ENCODE data around the gene RGS12.
A peak's percentile ranks its signal among the peaks of the same experiment; 100 is the strongest.

RGS12 gene

GRCh38 chr4:3318561-3319021 is 25.8 kb downstream of the RGS12 start:
- Histone ChIP-seq H3K27ac (ENCODE audit: low read length) (no peak overlapping the region), H4K20me1 (ENCODE audit: insufficient read depth, low read length) (no peaks in the 10 kb centered on the region), H3K36me3 (replicated peaks; ENCODE audit: low read depth, low read length) (no peaks in the 10 kb centered on the region), H3K4me2 (ENCODE audit: low read length) (no peak overlapping the region), H3K79me2 (ENCODE audit: low read length) (no peaks in the 10 kb centered on the region), H3K4me3 (ENCODE audit: low read length) (no peak overlapping the region), H3K9ac (ENCODE audit: low read length) (no peak overlapping the region), H3K27me3 (ENCODE audit: low read depth, low read length) (no peaks in the 10 kb centered on the region), H2AFZ (ENCODE audit: low read depth, low read length) (no peak overlapping the region), H3K9me3 (ENCODE audit: insufficient read depth, low read length) (no peaks in the 10 kb centered on the region), H3K4me1 (ENCODE audit: low read length) (no peaks in the 10 kb centered on the region)
- no peak for TF ChIP-seq EZH2phosphoT487 (IDR thresholded peaks at IDR 0.05; ENCODE audit: low read depth)
- TF ChIP-seq CTCF (IDR thresholded peaks at IDR 0.05; ENCODE audit: low read depth, low read length), result peak; percentile 31

- Histone ChIP-seq H3K4me3 (ENCODE audit: low read length) (no peak overlapping the region), H3K4me1 (ENCODE audit: low read length) (no peaks in the 10 kb centered on the region; the same call in 1 of the 2 replicates), H3K27me3 (ENCODE audit: low read depth, low read length) (no peaks in the 10 kb centered on the region), H3K4me2 (ENCODE audit: low read length) (no peak overlapping the region), H3K36me3 (replicated peaks; ENCODE audit: low read depth, low read length) (no peaks in the 10 kb centered on the region), H3K79me2 (ENCODE audit: low read length) (no peaks in the 10 kb centered on the region), H3K9ac (ENCODE audit: low read length) (no peak overlapping the region), H2AFZ (ENCODE audit: low read depth, low read length) (no peak overlapping the region), H3K27ac (ENCODE audit: low read length) (no peak overlapping the region), H3K9me3 (ENCODE audit: insufficient read depth, low read length) (no peaks in the 10 kb centered on the region), H4K20me1 (ENCODE audit: insufficient read depth, low read length) (no peaks in the 10 kb centered on the region)
- TF ChIP-seq EZH2phosphoT487 (IDR thresholded peaks at IDR 0.05; ENCODE audit: low read depth) (no peak), CTCF (IDR thresholded peaks at IDR 0.05; ENCODE audit: low read depth, low read length) (no peak)
Observed at GRCh38 chr4:3320361-3321023, 27.7 kb downstream of the RGS12 start.

GRCh38 chr4:3321295-3321889 is 28.6 kb downstream of the RGS12 start:
- no peak overlapping the region for H2AFZ ChIP-seq (ENCODE audit: low read depth, low read length)
- H3K27ac ChIP-seq (ENCODE audit: low read length), result no peak overlapping the region
- H3K9ac ChIP-seq (ENCODE audit: low read length), result no peak overlapping the region
- H3K4me1 ChIP-seq (ENCODE audit: low read length), result no peaks in the 10 kb centered on the region; the same call in 1 of the 2 replicates
- no peaks in the 10 kb centered on the region for H3K9me3 ChIP-seq (ENCODE audit: insufficient read depth, low read length)
- no peaks in the 10 kb centered on the region for H4K20me1 ChIP-seq (ENCODE audit: insufficient read depth, low read length)
- no peaks in the 10 kb centered on the region for H3K36me3 ChIP-seq (replicated peaks; ENCODE audit: low read depth, low read length)
- TF ChIP-seq EZH2phosphoT487 (IDR thresholded peaks at IDR 0.05; ENCODE audit: low read depth) (no peak), CTCF (IDR thresholded peaks at IDR 0.05; ENCODE audit: low read depth, low read length) (no peak)
- no peak overlapping the region for H3K4me3 ChIP-seq (ENCODE audit: low read length)
- no peaks in the 10 kb centered on the region for H3K27me3 ChIP-seq (ENCODE audit: low read depth, low read length)
- H3K4me2 ChIP-seq (ENCODE audit: low read length), result no peak overlapping the region
- H3K79me2 ChIP-seq (ENCODE audit: low read length), result no peaks in the 10 kb centered on the region

GRCh38 chr4:3322059-3322550 is 29.3 kb downstream of the RGS12 start:
- Histone ChIP-seq H3K79me2 (ENCODE audit: low read length) (no peaks in the 10 kb centered on the region), H3K9ac (ENCODE audit: low read length) (no peak overlapping the region), H3K27ac (ENCODE audit: low read length) (no peak overlapping the region), H3K4me2 (ENCODE audit: low read length) (no peak overlapping the region), H3K4me3 (ENCODE audit: low read length) (no peak overlapping the region), H3K4me1 (ENCODE audit: low read length) (no peaks in the 10 kb centered on the region; the same call in 1 of the 2 replicates), H3K27me3 (ENCODE audit: low read depth, low read length) (no peaks in the 10 kb centered on the region), H3K9me3 (ENCODE audit: insufficient read depth, low read length) (no peaks in the 10 kb centered on the region), H2AFZ (ENCODE audit: low read depth, low read length) (no peak overlapping the region), H4K20me1 (ENCODE audit: insufficient read depth, low read length) (no peaks in the 10 kb centered on the region), H3K36me3 (replicated peaks; ENCODE audit: low read depth, low read length) (no peaks in the 10 kb centered on the region)
- no peak for TF ChIP-seq EZH2phosphoT487 (IDR thresholded peaks at IDR 0.05; ENCODE audit: low read depth)
- no peak for TF ChIP-seq CTCF (IDR thresholded peaks at IDR 0.05; ENCODE audit: low read depth, low read length)
